Measurements from ENCODE around the gene STRN.
"Not testable (repeated sequence)": the region's sequence is repeated elsewhere in the genome, so short reads cannot be mapped to it uniquely, and the experiment has no call there.

The STRN gene

GRCh38 chr2:36963734-36964133 is 2.6 kb downstream of the STRN start:
- no peak for DNase-seq

GRCh38 chr2:36963106-36963505 is 3.2 kb downstream of the STRN start:
- DNase-seq: no peak

- DNase-seq: no peak
Observed at GRCh38 chr2:36960773-36961172, 5.6 kb downstream of the STRN start.

GRCh38 chr2:36960005-36960675 is 6.2 kb downstream of the STRN start:
- no peak for DNase-seq

- no peak for DNase-seq
Observed at GRCh38 chr2:36954977-36955607, 11.2 kb downstream of the STRN start.

- DNase-seq: no peak
Observed at GRCh38 chr2:36952748-36953197, 13.6 kb downstream of the STRN start.

- no peak for DNase-seq
Observed at GRCh38 chr2:36951574-36951973, 14.8 kb downstream of the STRN start.

GRCh38 chr2:36951027-36951518 is 15.3 kb downstream of the STRN start:
- no peak for DNase-seq

GRCh38 chr2:36949845-36950244 is 16.5 kb downstream of the STRN start:
- DNase-seq: no peak

GRCh38 chr2:36945240-36945639 is 21.1 kb downstream of the STRN start:
- not testable (repeated sequence) for DNase-seq

GRCh38 chr2:36941867-36942266 is 24.5 kb downstream of the STRN start:
- no peak for DNase-seq

GRCh38 chr2:36936526-36936925 is 29.8 kb downstream of the STRN start:
- DNase-seq: not testable (repeated sequence)

GRCh38 chr2:36931688-36932087 is 34.6 kb downstream of the STRN start:
- DNase-seq: not testable (repeated sequence)

GRCh38 chr2:36930787-36931410 is 35.4 kb downstream of the STRN start:
- not testable (repeated sequence) for DNase-seq

- not testable (repeated sequence) for DNase-seq
Observed at GRCh38 chr2:36926175-36927132, 39.9 kb downstream of the STRN start.

- DNase-seq: not testable (repeated sequence)
Observed at GRCh38 chr2:36922629-36923028, 43.7 kb downstream of the STRN start.

GRCh38 chr2:36921984-36922383 is 44.4 kb downstream of the STRN start:
- DNase-seq: no peak

- no peak for DNase-seq
Observed at GRCh38 chr2:36919041-36919837, 47.1 kb downstream of the STRN start.

GRCh38 chr2:36918307-36918706 is 48.0 kb downstream of the STRN start:
- DNase-seq: no peak

GRCh38 chr2:36915627-36916026 is 50.7 kb downstream of the STRN start:
- DNase-seq: no peak

- DNase-seq: no peak
Observed at GRCh38 chr2:36912695-36913094, 53.6 kb downstream of the STRN start.

GRCh38 chr2:36911012-36911411 is 55.3 kb downstream of the STRN start:
- no peak for DNase-seq

Measured in CD4-positive, alpha-beta T cell treated with Interleukin-17A for 1 hour (primary cell).